Measurements from ENCODE around the gene CHMP1A. TPM values are rescaled to one million over a fixed set of nuclear protein-coding genes. Genes with fewer than 3 reads are reported as not detected.

The CHMP1A gene
- total RNA-seq, 1 donor from 2014 or later = 38.2 TPM

DNA sequence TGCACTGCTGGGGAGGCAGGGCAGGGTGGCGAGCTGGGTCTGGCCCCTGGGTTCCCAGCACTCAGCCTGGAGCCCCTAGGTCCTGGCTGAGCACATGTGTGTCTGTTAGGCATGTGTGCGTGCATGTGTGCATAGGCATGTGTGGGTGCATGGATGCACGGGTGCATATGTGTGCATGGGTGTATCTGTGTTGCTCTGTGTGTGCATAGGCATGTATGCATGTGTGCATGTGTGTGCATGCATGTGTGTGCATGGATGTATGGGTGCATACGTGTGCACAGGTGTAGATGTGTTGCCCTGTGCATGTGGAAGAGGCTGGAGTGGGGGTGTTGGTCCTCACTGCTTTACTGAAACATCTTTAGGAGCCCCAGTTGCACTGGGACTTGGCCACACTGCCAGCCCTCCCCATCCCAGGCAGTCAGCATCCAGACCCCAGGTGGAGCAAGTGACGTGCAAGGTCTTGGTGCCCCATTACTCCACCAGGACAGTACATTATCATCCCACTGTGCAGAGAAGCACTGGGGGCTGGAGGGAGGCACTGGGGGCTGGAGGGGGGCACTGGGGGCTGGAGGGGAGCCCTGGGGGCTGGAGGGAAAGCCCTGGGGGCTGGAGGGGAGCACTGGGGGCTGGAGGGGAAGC, 54.4 kb downstream of the CHMP1A start:
- no peak for DNase-seq

DNA sequence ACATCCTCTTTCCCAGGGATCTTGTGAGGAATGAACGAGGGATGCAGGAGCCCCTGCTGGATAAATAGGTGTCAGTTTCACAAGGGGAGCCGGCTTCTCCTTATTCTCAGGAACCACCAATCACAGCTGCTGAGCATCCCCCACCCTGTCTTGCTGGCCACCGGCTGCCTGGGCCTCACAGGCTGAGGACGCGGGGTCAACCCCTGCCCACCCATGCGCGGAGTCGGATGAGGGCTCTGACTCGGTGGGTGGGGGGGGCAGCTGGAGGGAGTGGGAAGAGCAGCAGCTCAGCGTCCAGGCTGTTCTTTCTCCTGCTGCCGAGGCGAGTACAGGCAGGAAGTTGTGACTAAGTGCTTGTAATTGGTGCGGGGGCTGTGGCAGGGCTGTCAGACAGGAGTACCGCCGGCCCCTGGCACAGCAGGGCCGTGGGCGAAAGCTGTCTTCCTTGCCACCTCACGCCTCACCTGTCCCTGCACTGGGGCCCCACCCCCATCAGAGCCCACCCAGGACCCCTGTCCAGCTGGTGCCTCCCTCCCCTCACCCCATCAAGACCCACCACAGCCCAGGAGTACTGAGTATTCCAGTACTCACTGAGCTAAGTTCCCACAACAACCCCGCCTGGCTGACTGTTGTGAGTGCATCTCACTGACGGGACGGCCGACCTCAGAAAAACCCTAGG, 55.1 kb downstream of the CHMP1A start:
- DNase-seq = no peak

DNA sequence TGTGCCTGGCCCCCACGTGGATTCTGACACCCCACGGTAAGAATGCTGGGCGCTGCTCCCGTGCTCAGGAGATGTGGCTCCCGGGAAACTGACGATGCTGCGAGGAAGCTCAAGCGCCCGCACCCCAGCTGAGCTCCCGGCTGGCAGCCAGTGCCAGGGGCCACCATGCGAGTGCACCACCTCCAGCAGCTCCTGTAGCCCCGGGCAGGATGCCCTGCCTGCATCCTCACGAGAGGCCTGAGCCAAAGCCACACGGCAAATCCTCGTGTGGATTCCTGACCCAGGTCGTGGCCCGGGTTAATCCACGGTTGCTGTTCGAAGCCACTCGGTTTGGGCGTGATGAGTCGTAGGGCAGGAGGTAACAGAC, 55.6 kb downstream of the CHMP1A start:
- DNase-seq = no peak

DNA sequence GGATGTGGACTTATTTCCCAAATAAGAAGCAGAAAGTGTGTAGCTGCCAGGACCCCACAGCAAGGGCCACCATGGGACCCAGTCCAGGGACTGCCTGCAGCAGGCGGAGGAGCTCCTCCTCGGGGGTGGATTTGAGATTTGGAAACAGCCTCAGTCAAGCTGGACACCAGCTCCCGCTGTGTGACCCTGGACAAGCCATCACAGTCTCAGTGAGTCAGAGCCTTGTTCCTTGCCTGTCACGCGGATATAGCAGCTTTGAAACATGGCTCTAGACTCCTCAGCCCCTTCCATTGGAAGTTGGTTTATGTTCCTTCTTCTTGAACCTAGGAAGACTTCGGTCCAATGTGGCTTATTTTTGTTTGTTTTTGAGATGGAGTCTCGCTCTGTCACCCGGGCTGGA, 56.6 kb downstream of the CHMP1A start:
- no peak for DNase-seq

DNA sequence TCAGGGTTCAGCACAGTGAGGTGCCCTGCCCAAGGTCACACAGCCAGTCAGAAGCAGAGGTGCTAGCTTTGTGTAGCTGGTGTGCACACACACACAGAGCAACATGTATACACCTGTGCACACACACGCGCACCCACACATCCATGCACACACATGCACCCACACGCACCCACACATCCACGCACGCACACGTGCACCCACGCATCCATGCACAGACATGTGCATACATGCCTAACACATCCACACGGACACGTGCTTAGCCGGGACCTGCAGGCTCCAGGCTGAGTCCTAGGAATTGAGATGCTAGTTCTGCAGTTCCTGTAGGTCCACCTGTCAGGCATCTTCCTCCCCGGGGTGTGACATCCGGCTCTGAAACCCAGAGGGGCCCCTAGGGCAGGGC, 57.1 kb downstream of the CHMP1A start:
- no peak for DNase-seq

DNA sequence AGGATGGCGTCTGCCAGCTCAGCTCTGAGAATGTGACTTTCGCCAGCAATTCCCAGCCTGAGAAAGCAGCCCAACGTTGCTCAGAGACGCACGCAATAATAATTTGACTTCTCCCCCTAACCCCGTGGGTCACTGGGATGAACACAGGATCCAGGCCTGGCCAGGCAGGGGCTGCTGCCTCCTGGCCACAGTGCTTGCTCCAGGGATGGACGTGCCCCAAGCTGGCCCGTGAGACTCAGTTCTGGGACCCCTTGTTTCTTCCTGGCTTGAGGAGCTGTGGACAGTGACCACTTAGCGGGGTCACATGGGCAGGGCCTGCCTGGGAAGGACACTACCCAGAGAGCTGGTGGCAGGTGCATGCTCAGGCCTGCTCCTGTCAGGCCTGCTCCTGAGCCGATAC, 57.6 kb downstream of the CHMP1A start:
- no peak for DNase-seq

DNA sequence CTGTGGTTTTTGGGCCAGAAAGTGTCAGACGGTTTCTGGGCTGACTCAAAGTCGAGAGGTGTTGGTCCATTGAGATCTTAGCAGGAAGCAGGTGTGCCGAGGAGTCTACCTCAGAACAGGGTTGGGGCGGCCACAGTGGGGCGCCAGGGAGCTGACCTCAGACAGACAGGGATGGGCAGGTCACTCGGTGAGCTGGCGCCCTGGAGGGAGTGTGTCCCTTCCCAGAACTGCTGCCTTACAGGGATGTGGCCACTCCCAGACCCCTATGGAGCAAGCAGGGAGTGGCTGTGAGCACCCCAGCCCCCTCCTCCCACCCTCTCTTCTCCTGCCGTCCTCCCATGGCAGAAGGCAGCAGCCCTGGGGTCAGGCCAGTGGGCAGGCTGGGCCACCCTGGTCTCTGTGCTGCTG, 58.1 kb downstream of the CHMP1A start:
- no peak for DNase-seq

DNA sequence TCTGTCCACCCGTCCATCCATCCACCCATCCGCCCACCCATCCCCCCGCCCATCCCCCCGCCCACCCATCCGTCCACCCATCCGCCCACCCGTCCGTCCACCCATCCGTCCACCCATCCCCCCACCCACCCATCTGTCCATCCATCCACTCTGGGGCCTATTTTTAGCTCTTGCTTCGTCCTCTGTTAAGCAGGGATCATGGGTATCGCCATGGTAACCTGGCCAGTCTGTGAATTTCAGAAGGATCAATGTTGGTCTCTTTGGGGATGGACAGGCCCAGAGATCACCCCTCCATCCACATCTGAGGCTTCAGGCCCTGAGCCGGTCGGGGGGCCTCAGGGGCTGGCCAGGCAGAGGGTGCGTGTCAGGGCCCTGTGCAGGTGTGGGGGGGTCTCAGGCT, 59.3 kb downstream of the CHMP1A start:
- no peak for DNase-seq

DNA sequence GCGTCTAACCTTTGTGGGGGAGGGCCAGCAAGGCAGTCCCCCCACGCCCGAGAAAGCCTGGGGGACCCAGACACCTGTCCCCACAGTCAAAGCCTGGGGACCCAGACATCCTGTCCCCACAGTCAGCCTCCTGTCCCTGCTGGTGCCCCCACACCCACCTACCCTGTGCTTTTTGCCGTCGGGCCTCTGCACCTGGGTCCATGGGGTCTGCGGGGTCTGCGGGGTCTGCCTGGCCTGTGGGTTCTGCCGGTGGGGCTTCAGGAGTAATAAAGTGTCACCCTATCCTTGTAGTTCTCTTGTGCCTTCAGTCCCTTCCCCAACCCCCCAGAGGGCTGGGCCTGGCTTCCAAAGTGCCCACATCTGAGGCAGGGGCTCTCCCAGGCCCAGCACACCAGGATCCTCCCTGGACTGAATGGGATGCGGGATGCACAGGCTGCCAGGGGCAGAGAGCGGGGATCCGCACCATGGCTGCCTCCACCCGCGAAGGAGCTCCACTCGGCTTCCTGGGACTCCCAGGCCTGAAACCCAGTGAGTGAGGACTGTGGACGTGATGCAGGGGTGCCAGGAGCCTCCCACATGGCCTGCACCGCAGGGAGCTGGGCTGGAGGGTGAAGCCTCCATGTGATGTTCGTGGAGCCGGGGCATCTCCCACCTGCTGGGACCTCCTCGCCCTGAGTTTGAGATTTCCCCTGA, 60.4 kb downstream of the CHMP1A start:
- DNase-seq = no peak

DNA sequence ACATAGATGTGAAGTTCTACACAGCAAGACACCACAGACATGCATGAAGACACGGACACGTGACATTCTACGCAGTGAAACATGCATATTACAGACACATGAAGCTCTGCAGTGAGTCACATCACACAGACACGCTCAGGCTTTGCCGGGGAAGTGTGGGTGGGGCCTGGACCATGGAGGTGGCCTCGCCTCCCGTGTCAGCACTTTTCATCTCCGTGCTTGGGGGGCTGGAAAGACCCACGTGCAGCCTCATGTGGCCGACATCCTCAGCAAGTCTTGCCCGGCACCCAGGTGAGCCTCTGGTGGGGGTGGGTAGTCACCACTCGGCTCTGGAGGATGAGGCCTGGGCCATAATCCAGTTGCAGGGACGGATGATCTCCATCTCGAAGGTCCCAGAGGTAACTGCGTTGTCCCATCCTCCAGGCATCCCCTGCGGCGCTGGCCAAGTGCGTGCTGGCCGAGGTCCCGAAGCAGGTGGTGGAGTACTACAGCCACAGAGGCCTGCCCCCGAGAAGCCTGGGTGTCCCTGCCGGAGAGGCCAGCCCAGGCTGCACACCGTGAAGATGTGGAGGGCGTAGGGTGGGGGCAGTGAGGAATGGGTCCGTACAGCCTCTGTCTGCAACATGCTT, 61.3 kb downstream of the CHMP1A start:
- DNase-seq = no peak

DNA sequence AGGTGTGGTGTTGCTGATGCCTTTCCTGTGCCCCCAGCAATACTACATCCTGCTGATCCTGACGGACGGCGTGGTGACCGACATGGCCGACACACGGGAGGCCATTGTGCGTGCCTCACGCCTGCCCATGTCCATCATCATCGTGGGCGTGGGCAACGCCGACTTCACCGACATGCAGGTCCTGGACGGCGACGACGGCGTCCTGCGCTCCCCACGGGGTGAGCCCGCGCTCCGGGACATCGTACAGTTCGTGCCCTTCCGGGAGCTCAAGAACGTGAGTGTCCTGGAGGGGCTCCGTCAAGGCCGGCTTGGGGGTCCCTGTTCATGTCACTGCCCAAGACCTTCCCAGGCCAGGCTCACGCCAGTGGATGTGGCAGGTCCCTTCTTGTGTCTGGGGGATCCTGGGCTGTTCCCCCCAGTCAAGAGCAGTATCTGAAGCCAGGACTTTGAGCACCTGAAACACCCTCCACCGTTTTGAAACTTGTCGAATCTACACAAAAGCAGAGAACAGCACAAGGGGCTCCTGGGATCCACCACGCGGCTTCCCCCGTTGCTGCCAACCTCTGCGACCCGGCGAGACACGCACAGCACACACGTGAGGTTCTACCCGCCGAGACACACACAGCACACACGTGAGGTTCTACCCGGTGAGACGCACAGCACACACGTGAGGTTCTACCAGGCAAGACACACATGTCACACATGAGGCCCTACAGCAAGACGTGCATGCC, 62.0 kb downstream of the CHMP1A start:
- DNase-seq = no peak

Other genes starting within 250 kb of the CHMP1A start
- 64.2 TPM for gene ANKRD11, start 167.1 kb downstream of the CHMP1A start, total RNA-seq
- 84.2 TPM for gene SPG7, start 149.3 kb downstream of the CHMP1A start, total RNA-seq
- 2,621 TPM for gene RPL13, start 97.0 kb downstream of the CHMP1A start, total RNA-seq
- 0.89 TPM for gene CPNE7, start 82.0 kb downstream of the CHMP1A start, total RNA-seq
- 2.4 TPM for gene DPEP1, start 44.1 kb downstream of the CHMP1A start, total RNA-seq
- gene SPATA33, start 128 bp upstream of the CHMP1A start, total RNA-seq = 3.4 TPM
- 28.5 TPM for gene CDK10, start 29.0 kb upstream of the CHMP1A start, total RNA-seq
- gene SPATA2L, start 44.0 kb upstream of the CHMP1A start, total RNA-seq = 6.2 TPM
- gene VPS9D1, start 63.2 kb upstream of the CHMP1A start, total RNA-seq = 3.5 TPM
- 29.4 TPM for gene ZNF276, start 63.8 kb upstream of the CHMP1A start, total RNA-seq
- gene FANCA, start 158.9 kb upstream of the CHMP1A start, total RNA-seq = 17.2 TPM
- 3.6 TPM for gene SPIRE2, start 170.8 kb upstream of the CHMP1A start, total RNA-seq
- gene TCF25, start 215.9 kb upstream of the CHMP1A start, total RNA-seq = 109 TPM

Data from skin of body (tissue), 2 donors.